ENCODE measurements around the gene PIK3R2.

Gene PIK3R2

GRCh38 chr19:18152817-18153555, at the start of gene PIK3R2:
PIK3R2 (plus strand) TSS chr19:18153163; CDS start chr19:18155880, 2,717 bp downstream.
- TF ChIP-seq CTCF (IDR thresholded peaks at IDR 0.05), result no peak

- TF ChIP-seq CTCF (IDR thresholded peaks at IDR 0.05), result no peak
Observed at GRCh38 chr19:18104793-18105131, 48.2 kb upstream of the PIK3R2 start.

GRCh38 chr19:18107235-18107634, 45.7 kb upstream of the PIK3R2 start:
- no peak for TF ChIP-seq CTCF (IDR thresholded peaks at IDR 0.05)

GRCh38 chr19:18108897-18109296, 44.1 kb upstream of the PIK3R2 start:
- no peak for TF ChIP-seq CTCF (IDR thresholded peaks at IDR 0.05)

- no peak for TF ChIP-seq CTCF (IDR thresholded peaks at IDR 0.05)
Observed at GRCh38 chr19:18109341-18109732, 43.6 kb upstream of the PIK3R2 start.

- TF ChIP-seq CTCF (IDR thresholded peaks at IDR 0.05), result no peak
Observed at GRCh38 chr19:18109733-18110608, 43.0 kb upstream of the PIK3R2 start.

GRCh38 chr19:18110609-18111232, 42.2 kb upstream of the PIK3R2 start:
- TF ChIP-seq CTCF (IDR thresholded peaks at IDR 0.05), result no peak
